Loucy (cell line): ENCODE measurements around the gene TNNI3K.

Experiments
- H2AFZ ChIP-seq: fragments of 200-600 bp; sonication (generic); 2 replicates; pipeline ENCODE4 v1.6.0; 2016; ENCODE audit warnings: antibody characterized with exemption, mild to moderate bottlenecking, low read length, moderate library complexity
- H3F3A ChIP-seq: fragments of 200-600 bp; 2 replicates; pipeline ENCODE4 v1.6.0; 2016; ENCODE audit warnings: antibody characterized with exemption, low read depth, mild to moderate bottlenecking
- H3K27me3 ChIP-seq: fragments of 200-600 bp; sonication (generic); 2 replicates; pipeline ENCODE4 v1.6.1; 2014; ENCODE audit warnings: low read length, mild to moderate bottlenecking; ENCODE audit not compliant: insufficient read depth, poor library complexity, severe bottlenecking
- H3K36me3 ChIP-seq: fragments of 200-600 bp; sonication (generic); 2 replicates; pipeline ENCODE4 v1.6.1; 2016; ENCODE audit warnings: low read length; ENCODE audit not compliant: insufficient read depth
- H3K4me1 ChIP-seq: fragments of 200-600 bp; sonication (generic); 2 replicates; pipeline ENCODE4 v1.5.1; 2014; ENCODE audit warnings: low read length, mild to moderate bottlenecking; ENCODE audit not compliant: insufficient read depth, poor library complexity, severe bottlenecking
- H3K4me2 ChIP-seq: fragments of 200-600 bp; sonication (generic); 2 replicates; pipeline ENCODE4 v1.6.0; 2014; ENCODE audit warnings: antibody characterized with exemption, low read length, low read depth, mild to moderate bottlenecking; ENCODE audit not compliant: poor library complexity, severe bottlenecking
- H3K4me3 ChIP-seq: fragments of 200-600 bp; sonication (generic); 2 replicates; pipeline ENCODE4 v1.5.1; 2014; ENCODE audit warnings: low read length, mild to moderate bottlenecking, mixed read lengths; ENCODE audit not compliant: poor library complexity, severe bottlenecking
- H3K79me2 ChIP-seq: fragments of 200-600 bp; sonication (generic); 2 replicates; pipeline ENCODE4 v1.6.1; 2014; ENCODE audit warnings: low read length; ENCODE audit not compliant: insufficient read depth
- H3K9ac ChIP-seq: fragments of 200-600 bp; sonication (generic); 2 replicates; pipeline ENCODE4 v1.6.0; 2014; ENCODE audit warnings: mild to moderate bottlenecking, low read depth, low read length, moderate library complexity; ENCODE audit not compliant: poor library complexity, severe bottlenecking
- H3K9me2 ChIP-seq: fragments of 200-600 bp; sonication (generic); replicated peaks from 2 replicates; pipeline ENCODE4 v1.6.1; 2016; ENCODE audit warnings: low read depth, low read length, mixed read lengths
- H3K9me3 ChIP-seq: fragments of 200-600 bp; sonication (generic); 2 replicates; pipeline ENCODE4 v1.6.1; 2014; ENCODE audit warnings: mild to moderate bottlenecking, antibody characterized with exemption, low read length, low read depth; ENCODE audit not compliant: insufficient read depth
- H4K20me1 ChIP-seq: fragments of 200-600 bp; sonication (generic); 2 replicates; pipeline ENCODE4 v1.6.0; 2014; ENCODE audit warnings: antibody characterized with exemption, low read length, mild to moderate bottlenecking; ENCODE audit not compliant: insufficient read depth, poor library complexity, severe bottlenecking
- CTCF ChIP-seq: fragments of 200-600 bp; sonication (generic); conservative IDR thresholded peaks from 2 replicates; pipeline ENCODE4 v1.5.1; 2014; ENCODE audit warnings: mild to moderate bottlenecking, antibody characterized with exemption, low read length
- EZH2phosphoT487 ChIP-seq: fragments of 200-600 bp; IDR thresholded peaks from 2 replicates; pipeline ENCODE4 v1.6.1; 2018; ENCODE audit warnings: antibody characterized with exemption, mild to moderate bottlenecking, moderate library complexity, borderline replicate concordance

Gene TNNI3K

GRCh38 chr1:74512170-74512915, 277.2 kb downstream of the TNNI3K start, which contains the start of gene LRRC53:
LRRC53 (minus strand) TSS chr1:74512611; CDS start chr1:74483349, 29,262 bp downstream.
- H3K9me2 ChIP-seq = no peaks in the 10 kb centered on the region
- H3K4me2 ChIP-seq = no peak within 1 kb of the TSS
- H2AFZ ChIP-seq = no peak within 1 kb of the TSS
- no peak within 1 kb of the TSS for H3K4me3 ChIP-seq
- H3K79me2 ChIP-seq = no peaks in the 10 kb centered on the region
- H3K9ac ChIP-seq = no peak within 1 kb of the TSS
- H3K9me3 ChIP-seq = no peaks in the 10 kb centered on the region
- H4K20me1 ChIP-seq = no peaks in the 10 kb centered on the region
- H3K27me3 ChIP-seq = no peaks in the 10 kb centered on the region
- no peaks in the 10 kb centered on the region for H3K36me3 ChIP-seq
- no peaks in the 10 kb centered on the region for H3K4me1 ChIP-seq
- no peak for TF ChIP-seq CTCF
- no peak for TF ChIP-seq EZH2phosphoT487
- no peaks in the 10 kb centered on the region for H3F3A ChIP-seq

- Histone ChIP-seq H3K9me2 (no peaks in the 10 kb centered on the region), H3K36me3 (no peaks in the 10 kb centered on the region), H3K9ac (no peak overlapping the region), H4K20me1 (no peaks in the 10 kb centered on the region), H3K4me3 (no peak overlapping the region), H3F3A (no peaks in the 10 kb centered on the region), H3K79me2 (no peaks in the 10 kb centered on the region), H3K27me3 (no peaks in the 10 kb centered on the region), H2AFZ (no peak overlapping the region), H3K9me3 (no peaks in the 10 kb centered on the region), H3K4me2 (no peak overlapping the region), H3K4me1 (no peaks in the 10 kb centered on the region)
- no peak for TF ChIP-seq EZH2phosphoT487
- TF ChIP-seq CTCF = no peak
Observed at GRCh38 chr1:74513411-74514300, 278.5 kb downstream of the TNNI3K start.

GRCh38 chr1:74517599-74518051, 282.4 kb downstream of the TNNI3K start:
- Histone ChIP-seq H3K4me2 (no peak overlapping the region), H3K4me1 (no peaks in the 10 kb centered on the region), H2AFZ (no peak overlapping the region), H3K79me2 (no peaks in the 10 kb centered on the region), H3K9me3 (no peaks in the 10 kb centered on the region), H4K20me1 (no peaks in the 10 kb centered on the region), H3F3A (no peaks in the 10 kb centered on the region), H3K9ac (no peak overlapping the region), H3K9me2 (no peaks in the 10 kb centered on the region), H3K36me3 (no peaks in the 10 kb centered on the region), H3K27me3 (no peaks in the 10 kb centered on the region), H3K4me3 (no peak overlapping the region)
- no peak for TF ChIP-seq EZH2phosphoT487
- no peak for TF ChIP-seq CTCF
